NCI-H1930 (cell line): ENCODE results near the gene ECSCR.
"Not testable (repeated sequence)": the region's sequence is repeated elsewhere in the genome, so short reads cannot be mapped to it uniquely, and the experiment has no call there.

Experiments used
- DNase-seq, 2 experiments: peaks; one replicate each; lab custom pipeline; 2025; lab: John Stamatoyannopoulos, UW

Gene ECSCR

GRCh38 chr5:139446956-139447779 is 15.4 kb downstream of the ECSCR start:
- no peak for DNase-seq

- DNase-seq, result no peak
Measured at GRCh38 chr5:139445325-139446170, 17.0 kb downstream of the ECSCR start.

GRCh38 chr5:139443831-139444453 is 18.6 kb downstream of the ECSCR start:
- DNase-seq, result no peak

- not testable (repeated sequence) for DNase-seq
Measured at GRCh38 chr5:139440416-139440815, 22.1 kb downstream of the ECSCR start.

GRCh38 chr5:139439013-139439903 is 23.3 kb downstream of the ECSCR start, which contains the start of gene DNAJC18:
Gene DNAJC18 (minus strand): TSS chr5:139439525. CDS start chr5:139439445, 80 bp downstream.
- peak; percentile 77 to 83 for DNase-seq

GRCh38 chr5:139438707-139439012 is 23.9 kb downstream of the ECSCR start:
- no peak for DNase-seq

GRCh38 chr5:139435676-139436075 is 26.9 kb downstream of the ECSCR start:
- no peak for DNase-seq

GRCh38 chr5:139431706-139432105 is 30.8 kb downstream of the ECSCR start:
- DNase-seq, result no peak

GRCh38 chr5:139430015-139430414 is 32.5 kb downstream of the ECSCR start:
- no peak for DNase-seq

GRCh38 chr5:139426203-139426885 is 36.2 kb downstream of the ECSCR start:
- DNase-seq, result no peak

GRCh38 chr5:139425497-139425896 is 37.0 kb downstream of the ECSCR start:
- DNase-seq, result no peak

GRCh38 chr5:139422307-139422893 is 40.1 kb downstream of the ECSCR start:
- peak in 1 of 2 experiments; percentile 23 for DNase-seq

GRCh38 chr5:139419226-139420192 is 43.0 kb downstream of the ECSCR start:
- DNase-seq, result no peak

GRCh38 chr5:139418793-139419192 is 43.8 kb downstream of the ECSCR start:
- DNase-seq, result no peak

GRCh38 chr5:139417214-139417613 is 45.3 kb downstream of the ECSCR start:
- DNase-seq, result no peak

- DNase-seq, result no peak
Measured at GRCh38 chr5:139416651-139417050, 45.9 kb downstream of the ECSCR start.

- DNase-seq, result no peak
Measured at GRCh38 chr5:139415869-139416268, 46.7 kb downstream of the ECSCR start.

- no peak for DNase-seq
Measured at GRCh38 chr5:139415221-139415861, 47.2 kb downstream of the ECSCR start.

- no peak for DNase-seq
Measured at GRCh38 chr5:139414581-139415130, 47.9 kb downstream of the ECSCR start.
